GM12864 (cell line): ENCODE results near the gene MMD2.

ENCODE experiments used
- DNase-seq: peaks from one replicate; pipeline ENCODE4 v3.0.0-alpha.2; 2011; ENCODE audit warnings: low read depth
- H3K4me3 ChIP-seq: 2 replicates; pipeline ENCODE4 v1.5.1; 2011; ENCODE audit warnings: mild to moderate bottlenecking, low read depth, low read length, control low read depth
- TF ChIP-seq, protein P1 (sequence below): IDR thresholded peaks from 2 replicates; pipeline ENCODE4 v1.5.1; 2011; ENCODE audit warnings: low read depth, mild to moderate bottlenecking, moderate library complexity, low read length, control low read depth, inconsistent platforms; ENCODE audit errors: missing control alignments

MMD2 gene

DNA sequence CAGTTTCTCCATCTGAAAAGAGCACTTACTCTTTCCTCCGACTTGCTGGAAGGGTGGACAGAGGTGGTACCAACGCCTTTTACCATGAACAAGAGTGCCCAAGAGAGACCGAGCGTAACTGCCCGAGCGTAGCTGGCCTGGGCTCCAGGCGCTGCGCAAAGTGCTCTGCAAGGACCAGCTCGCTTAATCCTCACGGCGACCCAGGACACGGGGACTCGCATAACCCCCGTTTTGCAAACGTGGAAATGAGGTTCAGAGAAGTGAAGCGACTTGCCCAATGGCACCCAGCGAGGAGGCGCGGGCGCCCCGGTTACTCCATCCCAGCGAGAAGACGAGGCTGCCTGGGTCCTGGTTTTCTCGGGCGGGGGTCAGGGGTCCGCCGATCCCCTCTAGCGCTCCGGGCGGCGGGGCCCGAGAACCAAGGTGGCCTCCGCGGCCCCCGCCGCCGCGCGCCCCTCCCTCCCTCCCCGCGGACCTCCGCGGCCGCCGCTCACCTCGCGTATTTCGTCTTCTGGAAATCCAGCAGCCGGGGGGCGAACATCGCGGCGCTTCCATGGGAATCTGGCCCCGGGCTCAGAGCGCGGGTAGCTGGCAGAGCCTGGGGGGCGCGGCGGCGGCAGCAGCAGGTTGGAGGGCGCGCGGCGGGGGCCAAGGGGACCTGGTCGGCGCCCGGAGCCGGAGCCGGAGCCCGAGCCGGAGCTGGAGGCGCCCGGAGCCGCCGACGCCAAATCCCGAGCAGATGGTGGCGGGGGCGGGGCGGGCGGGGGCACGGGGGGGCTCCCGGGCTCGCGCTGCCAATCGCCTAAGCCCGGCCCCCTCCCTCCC, at the start of gene MMD2:
MMD2 (minus strand) TSS at position 711 of the 825 bp plus-strand sequence; CDS start at position 541, 170 bp downstream.
- TF ChIP-seq, protein P1, sequence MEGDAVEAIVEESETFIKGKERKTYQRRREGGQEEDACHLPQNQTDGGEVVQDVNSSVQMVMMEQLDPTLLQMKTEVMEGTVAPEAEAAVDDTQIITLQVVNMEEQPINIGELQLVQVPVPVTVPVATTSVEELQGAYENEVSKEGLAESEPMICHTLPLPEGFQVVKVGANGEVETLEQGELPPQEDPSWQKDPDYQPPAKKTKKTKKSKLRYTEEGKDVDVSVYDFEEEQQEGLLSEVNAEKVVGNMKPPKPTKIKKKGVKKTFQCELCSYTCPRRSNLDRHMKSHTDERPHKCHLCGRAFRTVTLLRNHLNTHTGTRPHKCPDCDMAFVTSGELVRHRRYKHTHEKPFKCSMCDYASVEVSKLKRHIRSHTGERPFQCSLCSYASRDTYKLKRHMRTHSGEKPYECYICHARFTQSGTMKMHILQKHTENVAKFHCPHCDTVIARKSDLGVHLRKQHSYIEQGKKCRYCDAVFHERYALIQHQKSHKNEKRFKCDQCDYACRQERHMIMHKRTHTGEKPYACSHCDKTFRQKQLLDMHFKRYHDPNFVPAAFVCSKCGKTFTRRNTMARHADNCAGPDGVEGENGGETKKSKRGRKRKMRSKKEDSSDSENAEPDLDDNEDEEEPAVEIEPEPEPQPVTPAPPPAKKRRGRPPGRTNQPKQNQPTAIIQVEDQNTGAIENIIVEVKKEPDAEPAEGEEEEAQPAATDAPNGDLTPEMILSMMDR, result no peak
- DNase-seq, result no peak
- no peak within 1 kb of the TSS for H3K4me3 ChIP-seq

DNA sequence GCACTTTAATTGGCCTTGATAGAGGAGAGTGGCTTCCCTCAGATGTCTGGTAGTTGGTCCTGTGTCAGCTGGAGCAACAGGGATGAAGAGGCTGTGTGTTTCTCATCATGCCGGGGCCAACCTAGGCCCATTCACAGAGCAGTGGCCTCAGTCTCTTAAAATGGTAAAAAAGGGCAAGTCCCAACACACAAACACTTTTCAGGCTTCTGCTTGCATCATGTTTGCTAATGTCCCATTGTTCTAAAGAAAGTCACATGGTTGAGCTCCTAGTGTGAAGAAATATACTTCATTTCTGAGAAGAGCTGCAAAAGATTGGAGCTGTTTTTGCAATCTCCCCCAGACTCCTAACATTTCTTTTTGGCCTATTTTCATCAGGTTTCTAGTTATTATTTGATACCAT, 46.1 kb upstream of the MMD2 start:
- no peak overlapping the region for H3K4me3 ChIP-seq
- TF ChIP-seq, protein P1, result no peak
- no peak for DNase-seq

- TF ChIP-seq, protein P1, result no peak
- H3K4me3 ChIP-seq, result no peak overlapping the region
- no peak for DNase-seq
These were observed 42.9 kb upstream of the MMD2 start for GRCh38 chr7:5001911-5002310.

GRCh38 chr7:5001003-5001402, 42.0 kb upstream of the MMD2 start:
- TF ChIP-seq, protein P1, result no peak
- DNase-seq, result no peak
- H3K4me3 ChIP-seq, result no peak overlapping the region

- DNase-seq, result no peak
- H3K4me3 ChIP-seq, result no peak overlapping the region
- TF ChIP-seq, protein P1, result no peak
These were observed 40.5 kb upstream of the MMD2 start for GRCh38 chr7:4999369-4999950.

- TF ChIP-seq, protein P1, result no peak
These were observed 39.9 kb upstream of the MMD2 start for GRCh38 chr7:4998910-4999309.

More at GRCh38 chr7:4998910-4999309, 39.9 kb upstream of the MMD2 start:
- no peak overlapping the region for H3K4me3 ChIP-seq
- DNase-seq, result no peak
